HUDEP-2 (cell line): ENCODE measurements around the gene NEDD4.
A peak's percentile ranks its signal among the peaks of the same experiment; 100 is the strongest.
"Not testable (repeated sequence)": the region's sequence is repeated elsewhere in the genome, so short reads cannot be mapped to it uniquely, and the experiment has no call there.

ENCODE experiments used
- DNase-seq, 76 experiments: peaks; one replicate each; lab custom pipeline; 2025; ENCODE audit not compliant: unreplicated experiment in 76 of 76; lab: John Stamatoyannopoulos, UW

The NEDD4 gene

GRCh38 chr15:56006371-56006770, 13.0 kb upstream of the NEDD4 start:
- DNase-seq: not testable (repeated sequence)

- DNase-seq: not testable (repeated sequence)
Measured at GRCh38 chr15:56004281-56004680, 10.9 kb upstream of the NEDD4 start.

GRCh38 chr15:56003777-56004176, 10.4 kb upstream of the NEDD4 start:
- not testable (repeated sequence) for DNase-seq

- DNase-seq: not testable (repeated sequence)
Measured at GRCh38 chr15:56003277-56003676, 9.9 kb upstream of the NEDD4 start.

- DNase-seq: no peak
Measured at GRCh38 chr15:56001471-56002078, 8.2 kb upstream of the NEDD4 start.

- DNase-seq: no peak
Measured at GRCh38 chr15:55999658-56000057, 6.2 kb upstream of the NEDD4 start.

- DNase-seq: no peak
Measured at GRCh38 chr15:55998478-55998877, 5.1 kb upstream of the NEDD4 start.

- peak in 9 of 76 experiments; percentile 3 to 42 (median 24) for DNase-seq
Measured at GRCh38 chr15:55993804-55994560, 570 bp upstream of the NEDD4 start.

- DNase-seq: peak in 3 of 76 experiments; percentile 11 to 24 (median 13)
Measured at GRCh38 chr15:55992769-55993110, 672 bp downstream of the NEDD4 start.

GRCh38 chr15:55991802-55992768, 1.3 kb downstream of the NEDD4 start:
- DNase-seq: peak in 1 of 76 experiments; percentile 2

- no peak for DNase-seq
Measured at GRCh38 chr15:55990998-55991397, 2.4 kb downstream of the NEDD4 start.

- DNase-seq: peak in 1 of 76 experiments; percentile 1
Measured at GRCh38 chr15:55990516-55990915, 2.9 kb downstream of the NEDD4 start.

- no peak for DNase-seq
Measured at GRCh38 chr15:55989383-55989782, 4.0 kb downstream of the NEDD4 start.

GRCh38 chr15:55981582-55982249, 11.7 kb downstream of the NEDD4 start:
- no peak for DNase-seq

GRCh38 chr15:55980511-55980910, 12.9 kb downstream of the NEDD4 start:
- no peak for DNase-seq

- DNase-seq: no peak
Measured at GRCh38 chr15:55977231-55977630, 16.2 kb downstream of the NEDD4 start.

GRCh38 chr15:55970286-55970685, 23.1 kb downstream of the NEDD4 start:
- DNase-seq: no peak

GRCh38 chr15:55969582-55969981, 23.8 kb downstream of the NEDD4 start:
- DNase-seq: no peak

GRCh38 chr15:55968923-55969322, 24.5 kb downstream of the NEDD4 start:
- no peak for DNase-seq

GRCh38 chr15:55965091-55965490, 28.3 kb downstream of the NEDD4 start:
- DNase-seq: no peak

- no peak for DNase-seq
Measured at GRCh38 chr15:55960946-55961345, 32.5 kb downstream of the NEDD4 start.
